ENCODE results near the gene RGPD4.

Gene RGPD4

GRCh38 chr2:107810734-107811133, 16.0 kb upstream of the RGPD4 start:
- Histone ChIP-seq H3K27ac (no peak overlapping the region), H3K36me3 (ENCODE audit: control insufficient read depth, insufficient read depth, low read length) (no peaks in the 10 kb centered on the region), H3K4me2 (ENCODE audit: low read length) (no peak overlapping the region), H2AFZ (no peak overlapping the region), H3K4me1 (no peaks in the 10 kb centered on the region), H3K4me3 (ENCODE audit: low read depth, low read length) (no peak overlapping the region), H3K79me2 (no peaks in the 10 kb centered on the region), H3K9me3 (ENCODE audit: control insufficient read depth, low read length) (no peaks in the 10 kb centered on the region), H3K27me3 (ENCODE audit: control insufficient read depth, insufficient read depth, low read length) (no peaks in the 10 kb centered on the region), H3K9ac (no peak overlapping the region)
- TF ChIP-seq, protein P1, sequence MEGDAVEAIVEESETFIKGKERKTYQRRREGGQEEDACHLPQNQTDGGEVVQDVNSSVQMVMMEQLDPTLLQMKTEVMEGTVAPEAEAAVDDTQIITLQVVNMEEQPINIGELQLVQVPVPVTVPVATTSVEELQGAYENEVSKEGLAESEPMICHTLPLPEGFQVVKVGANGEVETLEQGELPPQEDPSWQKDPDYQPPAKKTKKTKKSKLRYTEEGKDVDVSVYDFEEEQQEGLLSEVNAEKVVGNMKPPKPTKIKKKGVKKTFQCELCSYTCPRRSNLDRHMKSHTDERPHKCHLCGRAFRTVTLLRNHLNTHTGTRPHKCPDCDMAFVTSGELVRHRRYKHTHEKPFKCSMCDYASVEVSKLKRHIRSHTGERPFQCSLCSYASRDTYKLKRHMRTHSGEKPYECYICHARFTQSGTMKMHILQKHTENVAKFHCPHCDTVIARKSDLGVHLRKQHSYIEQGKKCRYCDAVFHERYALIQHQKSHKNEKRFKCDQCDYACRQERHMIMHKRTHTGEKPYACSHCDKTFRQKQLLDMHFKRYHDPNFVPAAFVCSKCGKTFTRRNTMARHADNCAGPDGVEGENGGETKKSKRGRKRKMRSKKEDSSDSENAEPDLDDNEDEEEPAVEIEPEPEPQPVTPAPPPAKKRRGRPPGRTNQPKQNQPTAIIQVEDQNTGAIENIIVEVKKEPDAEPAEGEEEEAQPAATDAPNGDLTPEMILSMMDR (IDR thresholded peaks at IDR 0.05) = no peak

- Histone ChIP-seq H3K4me2 (ENCODE audit: low read length) (no peak overlapping the region), H3K4me1 (no peaks in the 10 kb centered on the region), H3K4me3 (ENCODE audit: low read depth, low read length) (no peak overlapping the region), H3K9me3 (ENCODE audit: control insufficient read depth, low read length) (no peaks in the 10 kb centered on the region), H3K79me2 (no peaks in the 10 kb centered on the region), H3K27ac (no peak overlapping the region), H3K36me3 (ENCODE audit: control insufficient read depth, insufficient read depth, low read length) (no peaks in the 10 kb centered on the region), H3K27me3 (ENCODE audit: control insufficient read depth, insufficient read depth, low read length) (no peaks in the 10 kb centered on the region), H2AFZ (no peak overlapping the region), H3K9ac (no peak overlapping the region)
- TF ChIP-seq, protein P1 (IDR thresholded peaks at IDR 0.05) = no peak
Measured at GRCh38 chr2:107811411-107811810, 15.3 kb upstream of the RGPD4 start.

- TF ChIP-seq, protein P1 (IDR thresholded peaks at IDR 0.05) = no peak
- Histone ChIP-seq H3K4me1 (no peaks in the 10 kb centered on the region), H3K4me2 (ENCODE audit: low read length) (no peak overlapping the region), H3K27me3 (ENCODE audit: control insufficient read depth, insufficient read depth, low read length) (no peaks in the 10 kb centered on the region), H3K27ac (no peak overlapping the region), H3K9ac (no peak overlapping the region), H3K79me2 (no peaks in the 10 kb centered on the region), H3K9me3 (ENCODE audit: control insufficient read depth, low read length) (no peaks in the 10 kb centered on the region), H2AFZ (no peak overlapping the region), H3K36me3 (ENCODE audit: control insufficient read depth, insufficient read depth, low read length) (no peaks in the 10 kb centered on the region), H3K4me3 (ENCODE audit: low read depth, low read length) (no peak overlapping the region)
Measured at GRCh38 chr2:107812006-107812405, 14.7 kb upstream of the RGPD4 start.

GRCh38 chr2:107817378-107817777, 9.3 kb upstream of the RGPD4 start:
- Histone ChIP-seq H3K79me2 (no peaks in the 10 kb centered on the region), H3K27me3 (ENCODE audit: control insufficient read depth, insufficient read depth, low read length) (no peaks in the 10 kb centered on the region), H3K4me2 (ENCODE audit: low read length) (no peak overlapping the region), H3K36me3 (ENCODE audit: control insufficient read depth, insufficient read depth, low read length) (no peaks in the 10 kb centered on the region), H3K4me1 (no peaks in the 10 kb centered on the region), H3K4me3 (ENCODE audit: low read depth, low read length) (no peak overlapping the region), H2AFZ (no peak overlapping the region), H3K27ac (no peak overlapping the region), H3K9me3 (ENCODE audit: control insufficient read depth, low read length) (no peaks in the 10 kb centered on the region), H3K9ac (no peak overlapping the region)
- TF ChIP-seq, protein P1 (IDR thresholded peaks at IDR 0.05) = no peak

GRCh38 chr2:107822302-107822701, 4.4 kb upstream of the RGPD4 start:
- Histone ChIP-seq H3K27me3 (ENCODE audit: control insufficient read depth, insufficient read depth, low read length) (no peaks in the 10 kb centered on the region), H2AFZ (no peak overlapping the region), H3K27ac (no peak overlapping the region), H3K9ac (no peak overlapping the region), H3K79me2 (no peaks in the 10 kb centered on the region), H3K36me3 (ENCODE audit: control insufficient read depth, insufficient read depth, low read length) (no peaks in the 10 kb centered on the region), H3K4me2 (ENCODE audit: low read length) (no peak overlapping the region), H3K9me3 (ENCODE audit: control insufficient read depth, low read length) (no peaks in the 10 kb centered on the region), H3K4me1 (no peaks in the 10 kb centered on the region), H3K4me3 (ENCODE audit: low read depth, low read length) (no peak overlapping the region)
- TF ChIP-seq, protein P1 (IDR thresholded peaks at IDR 0.05) = no peak
